ENCODE results near the gene KLLN.

Gene KLLN

DNA sequence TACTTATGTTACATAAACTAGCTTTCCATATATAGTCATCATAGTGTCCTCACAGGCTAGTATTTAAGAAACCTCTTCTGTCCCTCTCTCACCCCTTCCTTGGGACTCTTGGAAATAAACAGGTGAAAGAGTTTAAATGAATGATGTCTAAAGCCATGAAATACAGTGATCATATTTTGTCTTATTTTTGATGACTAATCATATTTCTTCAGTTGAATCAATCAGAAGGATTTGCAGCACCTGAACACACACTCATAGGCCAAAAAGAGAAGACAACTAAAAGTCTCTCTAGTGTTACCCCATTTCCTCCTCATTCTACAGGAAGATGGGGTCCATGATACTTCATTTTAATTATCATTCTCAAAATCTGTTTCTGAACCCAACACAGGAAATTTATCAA is 36.7 kb downstream of the KLLN start:
- TF ChIP-seq GATA2 (IDR thresholded peaks at IDR 0.05; ENCODE audit: low read depth, low read length) (no peak), GATA3 (IDR thresholded peaks at IDR 0.05; ENCODE audit: low read depth, low read length) (no peak)

DNA sequence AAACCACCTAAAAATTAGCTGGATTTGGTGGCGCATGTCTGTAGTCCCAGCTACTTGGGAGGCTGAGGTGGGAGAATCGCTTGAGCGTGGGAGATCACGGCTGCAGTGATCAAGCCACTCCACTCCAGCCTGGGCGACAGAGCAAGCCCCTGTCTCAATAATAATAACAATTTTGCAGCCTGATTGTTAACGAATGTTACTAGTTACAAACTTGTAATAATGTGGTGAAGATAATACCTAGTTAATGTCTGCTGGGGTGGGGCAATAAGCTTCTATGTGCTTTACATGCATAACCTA is 44.1 kb downstream of the KLLN start:
- TF ChIP-seq GATA2 (IDR thresholded peaks at IDR 0.05; ENCODE audit: low read depth, low read length) = no peak
- no peak for TF ChIP-seq GATA3 (IDR thresholded peaks at IDR 0.05; ENCODE audit: low read depth, low read length)

GRCh38 chr10:87818505-87819288 is 44.6 kb downstream of the KLLN start:
- no peak for TF ChIP-seq GATA2 (IDR thresholded peaks at IDR 0.05; ENCODE audit: low read depth, low read length)
- TF ChIP-seq GATA3 (IDR thresholded peaks at IDR 0.05; ENCODE audit: low read depth, low read length) = no peak

- TF ChIP-seq GATA2 (IDR thresholded peaks at IDR 0.05; ENCODE audit: low read depth, low read length) = no peak
- TF ChIP-seq GATA3 (IDR thresholded peaks at IDR 0.05; ENCODE audit: low read depth, low read length) = no peak
Measured at GRCh38 chr10:87817609-87818504, 45.5 kb downstream of the KLLN start, which contains the start of gene ATAD1. Gene ATAD1 (minus strand): TSS chr10:87818226. CDS start chr10:87814599, 3,627 bp downstream.

DNA sequence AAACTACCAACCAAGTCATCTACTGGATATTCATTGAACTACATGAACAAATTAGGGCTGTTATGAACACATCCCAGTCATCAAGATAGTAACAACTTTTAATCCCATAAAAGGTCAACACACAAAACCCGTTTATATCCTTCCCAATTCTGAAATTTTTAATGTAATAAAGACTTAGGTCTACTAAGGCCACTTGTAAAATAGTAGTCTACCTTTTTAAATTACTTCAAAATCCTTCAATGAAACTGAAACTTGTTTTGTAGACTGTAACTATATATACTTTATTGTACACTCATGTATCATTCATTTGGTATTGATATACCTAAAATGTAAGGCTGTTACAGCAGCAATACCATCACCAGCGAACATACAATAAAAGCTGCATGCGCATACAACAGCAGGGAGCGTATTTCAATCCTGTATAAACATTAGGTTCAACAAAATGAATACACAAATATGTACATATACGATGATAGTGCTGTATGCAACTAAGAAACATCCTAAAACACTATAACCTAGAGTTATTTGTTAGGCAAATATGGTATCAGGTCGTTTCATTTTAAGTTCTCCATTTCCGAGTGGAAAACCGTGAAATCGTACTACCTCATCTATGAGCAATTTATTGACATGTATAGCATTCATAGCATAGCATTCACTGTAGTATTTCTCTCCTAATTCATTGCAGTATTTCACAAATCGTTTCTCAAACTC is 46.3 kb downstream of the KLLN start:
- no peak for TF ChIP-seq GATA3 (IDR thresholded peaks at IDR 0.05; ENCODE audit: low read depth, low read length)
- no peak for TF ChIP-seq GATA2 (IDR thresholded peaks at IDR 0.05; ENCODE audit: low read depth, low read length)

DNA sequence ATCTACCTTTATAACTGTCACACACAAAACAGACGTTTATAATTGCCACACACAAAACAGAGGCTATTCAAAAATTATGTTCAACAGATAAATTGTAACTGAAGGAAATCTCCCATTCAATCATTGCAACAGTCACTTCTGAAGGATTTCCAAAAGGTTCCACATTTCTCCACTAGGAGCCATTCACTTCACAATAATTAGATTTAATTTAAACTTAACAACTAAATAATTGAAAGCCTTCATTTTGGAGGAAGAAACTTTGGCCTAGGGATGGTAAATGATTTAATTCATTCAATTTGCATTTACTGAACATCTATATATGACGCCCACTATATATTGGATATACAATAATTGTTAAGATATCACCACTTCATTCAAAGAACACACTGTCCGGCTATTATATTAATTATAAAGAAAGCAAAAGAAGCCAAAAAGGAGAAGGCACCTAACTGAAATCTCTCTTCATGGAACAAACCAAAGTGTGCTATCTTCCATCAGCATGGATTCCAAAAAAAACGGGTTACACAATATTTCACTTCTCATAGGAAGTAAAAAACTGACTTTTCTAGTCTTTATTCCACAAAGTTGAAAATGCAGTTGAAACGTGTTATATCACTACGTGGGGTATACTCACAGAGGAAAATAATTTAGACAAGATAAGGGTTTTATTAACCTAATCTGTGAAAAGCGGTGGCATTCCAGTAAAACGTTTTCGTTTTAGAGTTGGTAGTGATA is 47.0 kb downstream of the KLLN start:
- TF ChIP-seq GATA3 (IDR thresholded peaks at IDR 0.05; ENCODE audit: low read depth, low read length) (no peak), GATA2 (IDR thresholded peaks at IDR 0.05; ENCODE audit: low read depth, low read length) (no peak)
